Kidney tubule cell (primary cell): ENCODE data around the gene AVPR1B.
A peak's percentile ranks its signal among the peaks of the same experiment; 100 is the strongest.
"Not testable (repeated sequence)": the region's sequence is repeated elsewhere in the genome, so short reads cannot be mapped to it uniquely, and the experiment has no call there.

Source experiments
- DNase-seq: peaks from one replicate; pipeline ENCODE4 v3.0.0-alpha.2; 2018; ENCODE audit warnings: low spot score

Gene AVPR1B

DNA sequence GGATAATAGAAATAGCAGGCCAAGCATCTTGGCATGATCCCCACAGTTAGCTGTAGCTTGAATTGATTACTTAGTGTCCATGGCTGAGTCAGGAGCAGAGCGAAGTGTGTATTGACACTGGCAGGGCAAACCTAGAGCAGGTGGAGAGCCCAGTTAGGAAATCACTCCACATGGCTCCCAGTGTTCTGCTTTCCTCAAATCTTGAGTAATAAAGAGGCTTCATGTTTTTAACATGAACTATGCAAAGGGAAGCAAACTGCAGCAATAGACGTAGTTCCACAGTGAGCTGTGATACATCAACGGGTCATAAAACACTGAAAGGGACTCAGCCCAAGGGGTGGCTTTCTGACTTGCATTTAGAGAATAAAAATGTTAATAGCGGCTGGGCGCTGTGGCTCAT lies 35.3 kb downstream of the AVPR1B start:
- no peak for DNase-seq

DNA sequence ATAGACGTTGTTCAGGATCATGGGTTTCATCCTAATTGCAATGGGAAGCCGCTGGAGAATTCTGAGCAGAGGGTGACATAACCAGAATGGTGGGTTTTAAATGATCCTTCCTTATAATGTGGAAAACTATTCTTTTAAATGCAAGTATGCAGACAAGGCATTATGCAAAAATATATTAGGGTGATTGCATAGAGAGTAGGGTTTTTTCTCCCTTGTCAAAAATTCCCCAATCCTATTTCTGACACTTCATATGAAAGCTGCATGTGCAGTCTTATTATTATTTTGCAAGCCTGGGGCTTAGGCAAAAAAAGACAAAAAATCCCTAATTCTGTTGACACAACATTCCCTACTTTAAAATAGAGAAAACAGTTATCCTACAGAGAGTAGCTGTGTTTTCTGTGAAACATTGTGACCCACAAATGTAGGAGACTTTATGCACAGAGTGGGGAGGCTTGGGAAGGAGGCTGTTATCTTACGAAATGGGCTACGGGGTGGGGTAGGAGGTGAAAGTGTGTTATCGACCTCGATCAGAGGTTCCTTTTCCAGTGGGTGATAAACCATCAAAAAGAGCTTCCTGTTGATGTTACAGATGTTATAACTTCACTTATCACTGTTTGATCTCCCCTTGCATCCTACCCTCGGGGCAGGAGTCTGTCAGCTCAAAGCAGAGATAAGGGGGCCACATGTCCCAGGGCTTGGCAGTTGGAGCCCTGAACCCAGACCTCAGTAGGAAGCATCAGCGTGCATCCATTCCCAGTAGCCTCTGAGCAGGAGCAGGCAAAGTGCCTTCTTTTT lies 37.0 kb downstream of the AVPR1B start:
- DNase-seq = no peak

DNA sequence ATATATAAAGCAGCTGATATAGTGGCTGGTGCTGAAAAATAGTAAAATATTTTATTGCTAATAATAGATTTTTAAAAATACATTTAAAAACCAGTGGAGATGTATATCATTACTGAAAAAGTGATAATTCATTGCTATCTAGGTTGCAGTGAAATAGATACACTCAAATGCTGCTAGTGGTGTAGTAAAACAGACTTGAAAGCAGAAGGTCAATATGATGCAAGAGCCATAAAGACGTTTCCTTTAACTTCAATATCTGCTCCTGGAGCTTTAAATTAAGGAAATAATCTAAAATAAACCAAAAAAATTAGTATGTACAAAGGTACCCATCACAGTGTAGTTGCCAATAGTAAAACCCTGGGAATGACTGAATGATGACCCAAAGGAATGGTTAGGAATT lies 38.1 kb downstream of the AVPR1B start:
- DNase-seq = no peak

DNA sequence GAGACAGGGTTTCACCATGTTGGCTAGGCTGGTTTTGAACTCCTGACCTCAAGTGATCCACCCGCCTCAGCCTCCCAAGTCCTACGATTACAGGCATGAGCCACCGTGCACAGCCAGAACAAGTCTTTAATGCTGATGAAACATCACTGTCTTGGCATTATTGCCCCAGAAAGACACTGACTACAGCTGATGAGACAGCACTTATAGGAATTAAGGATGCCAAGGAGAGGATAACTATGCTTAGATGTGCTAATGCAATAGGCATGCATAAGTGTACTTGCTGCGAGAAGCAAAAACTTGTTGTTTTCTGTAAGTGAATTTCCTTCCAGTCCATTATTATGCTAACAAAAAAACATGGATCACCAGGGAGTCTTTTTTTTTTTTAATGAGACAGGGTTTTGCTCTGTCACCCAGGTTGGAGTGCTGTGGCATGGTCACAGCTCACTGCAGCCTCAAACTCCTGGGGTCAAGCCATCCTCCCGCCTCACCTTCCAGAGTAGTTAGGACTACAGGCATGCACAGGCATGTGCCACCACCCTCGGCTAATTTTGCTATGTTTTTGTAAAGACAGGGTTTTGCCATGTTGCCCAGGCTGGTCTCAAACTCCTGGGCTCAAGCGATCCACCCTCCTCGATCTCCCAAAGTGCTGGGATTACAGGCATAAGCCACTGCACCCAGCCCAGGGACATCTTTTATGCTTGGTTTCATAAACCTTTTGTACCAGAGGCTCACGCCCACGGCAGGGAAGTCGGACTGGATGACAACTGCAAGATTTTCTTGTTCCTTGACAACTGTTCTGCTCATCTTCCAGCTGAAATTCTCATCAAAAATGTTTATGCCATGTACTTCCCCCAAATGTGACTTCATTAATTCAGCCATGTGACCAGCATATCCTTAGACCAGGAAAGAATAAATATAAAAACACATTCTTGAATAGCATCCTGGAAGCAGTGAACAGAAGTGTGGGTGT lies 41.1 kb downstream of the AVPR1B start:
- DNase-seq = peak; percentile 32

DNA sequence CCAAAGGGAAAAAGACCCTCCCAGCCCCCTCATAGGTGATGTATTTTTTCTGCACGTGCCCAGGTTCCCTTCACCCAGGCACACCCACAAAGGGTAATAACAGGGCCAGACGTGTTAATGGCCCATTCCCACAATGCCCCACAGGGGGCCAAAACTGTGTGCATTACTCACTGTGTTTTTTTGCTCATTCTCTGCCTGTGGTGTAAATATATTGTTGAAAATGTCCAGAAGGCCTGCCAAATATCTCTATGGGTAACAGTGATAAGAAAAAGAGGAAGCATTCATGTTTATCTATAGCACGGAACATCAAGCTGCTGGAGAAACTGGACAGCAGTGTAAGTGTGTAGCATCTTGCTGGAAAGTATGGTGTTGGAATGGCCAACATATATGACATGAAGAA lies 42.3 kb downstream of the AVPR1B start:
- no peak for DNase-seq

DNA sequence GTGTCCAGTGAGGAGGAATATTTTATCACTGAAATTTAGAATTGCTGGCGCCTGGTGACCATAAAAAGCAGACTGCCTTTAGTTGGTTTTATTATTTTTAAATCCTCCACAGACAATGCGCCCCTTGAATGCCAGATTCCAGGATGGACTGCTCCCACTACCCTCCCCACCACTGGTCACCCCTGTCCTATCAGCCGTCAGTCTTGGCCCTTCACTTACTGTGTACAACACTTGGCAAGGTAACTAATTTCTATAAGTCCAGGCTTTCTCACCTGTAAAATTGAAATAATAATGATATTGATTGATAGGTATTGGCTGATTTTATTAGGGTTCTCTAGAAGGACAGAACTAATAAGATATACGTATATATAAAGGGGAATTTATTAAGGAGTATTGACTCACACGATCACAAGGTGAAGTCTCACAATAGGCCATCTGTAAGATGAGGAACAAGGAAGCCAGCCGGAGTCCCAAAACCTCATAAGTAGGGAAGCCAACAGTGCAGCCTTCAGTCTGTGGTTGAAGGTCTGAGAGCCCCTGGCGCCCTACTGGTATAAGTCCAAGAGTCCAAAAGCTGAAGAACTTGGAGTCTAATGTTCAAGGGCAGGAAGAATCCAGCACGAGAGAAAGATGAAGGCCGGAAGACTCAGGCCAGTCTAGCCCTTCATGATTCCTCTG lies 46.4 kb downstream of the AVPR1B start:
- DNase-seq = no peak

DNA sequence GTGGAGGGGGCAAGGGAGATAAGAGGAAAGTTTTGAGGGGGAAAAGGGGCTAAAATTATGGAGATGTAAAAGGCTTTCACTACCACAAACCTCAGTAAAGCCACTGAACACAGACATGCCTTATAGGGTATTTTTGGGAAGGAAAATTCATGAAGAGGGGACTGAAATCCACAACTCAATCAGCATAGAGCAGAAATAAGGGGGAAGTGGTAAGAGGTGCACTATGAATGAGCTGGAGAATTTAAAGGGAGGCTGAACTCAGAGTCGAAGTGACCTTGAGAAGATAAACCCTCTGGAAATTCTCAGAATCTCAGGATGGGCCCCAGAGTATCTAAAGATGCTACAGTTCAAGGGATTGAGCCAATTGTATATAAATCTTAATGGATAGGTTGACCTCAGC lies 48.9 kb downstream of the AVPR1B start:
- no peak for DNase-seq

DNA sequence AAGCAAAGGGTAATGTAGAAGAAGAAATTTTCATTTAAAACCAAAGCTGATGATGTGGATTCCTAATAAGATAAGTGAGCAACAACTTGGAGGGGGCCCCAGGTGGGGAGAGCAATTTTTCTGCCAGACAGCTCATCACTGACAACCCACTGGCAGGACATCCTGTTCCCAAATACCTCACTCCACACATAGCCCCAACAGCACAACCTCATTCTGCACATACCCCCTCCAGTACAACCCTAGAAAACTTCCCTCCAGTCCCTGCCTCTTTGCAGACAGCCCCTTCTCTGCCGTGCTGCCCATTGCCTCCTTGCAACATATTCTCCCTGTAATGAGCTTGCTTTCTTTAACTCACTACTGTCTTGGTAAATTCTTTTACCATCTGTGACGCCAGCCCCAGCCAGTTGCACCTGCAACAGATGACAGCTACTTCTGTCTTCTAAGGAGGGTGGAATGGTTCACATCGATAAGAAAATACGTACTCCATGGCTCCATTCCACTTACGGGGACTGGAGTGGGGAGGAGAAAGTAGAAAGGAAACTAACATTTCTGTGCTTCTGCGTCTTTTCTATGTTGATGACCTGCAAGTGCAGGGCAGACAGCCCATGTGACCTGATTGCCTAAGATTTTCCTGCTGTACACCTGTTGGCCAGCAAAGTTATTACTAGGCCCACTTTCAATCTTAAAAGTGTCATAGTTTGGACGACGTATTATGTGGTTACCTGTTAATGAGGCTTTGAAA lies 49.5 kb downstream of the AVPR1B start:
- DNase-seq = no peak

DNA sequence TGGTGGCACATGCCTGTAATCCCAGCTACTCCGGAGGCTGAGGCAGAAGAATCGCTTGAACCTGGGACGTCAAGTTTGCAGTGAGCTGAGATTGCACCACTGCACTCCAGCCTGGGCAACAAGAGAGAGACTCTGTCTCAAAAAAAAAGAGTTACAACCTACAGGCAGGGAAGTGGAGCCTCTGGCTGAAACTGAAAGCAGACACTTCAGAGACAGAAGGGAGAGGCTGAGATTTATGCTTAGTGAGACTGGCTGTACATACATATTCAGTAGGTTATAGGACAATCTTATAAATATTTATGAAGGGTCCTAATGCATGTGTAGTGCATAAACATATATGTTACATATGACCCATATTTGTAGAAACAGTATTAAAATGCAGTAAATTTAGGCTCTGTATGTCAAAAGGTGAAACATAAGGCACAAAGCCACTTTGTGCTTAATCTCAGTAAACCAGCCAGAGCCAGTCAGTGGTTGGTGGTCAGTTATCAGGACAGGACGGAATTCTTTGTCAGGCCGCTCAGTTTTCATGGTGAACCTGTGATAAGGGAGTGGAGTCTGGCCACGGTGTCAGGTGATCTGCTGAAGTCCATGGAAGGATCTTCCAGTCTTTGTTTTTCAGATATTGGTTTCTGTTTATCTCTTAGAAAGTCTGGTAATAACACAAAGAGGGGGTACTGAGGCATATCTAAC lies 50.6 kb downstream of the AVPR1B start:
- no peak for DNase-seq

DNA sequence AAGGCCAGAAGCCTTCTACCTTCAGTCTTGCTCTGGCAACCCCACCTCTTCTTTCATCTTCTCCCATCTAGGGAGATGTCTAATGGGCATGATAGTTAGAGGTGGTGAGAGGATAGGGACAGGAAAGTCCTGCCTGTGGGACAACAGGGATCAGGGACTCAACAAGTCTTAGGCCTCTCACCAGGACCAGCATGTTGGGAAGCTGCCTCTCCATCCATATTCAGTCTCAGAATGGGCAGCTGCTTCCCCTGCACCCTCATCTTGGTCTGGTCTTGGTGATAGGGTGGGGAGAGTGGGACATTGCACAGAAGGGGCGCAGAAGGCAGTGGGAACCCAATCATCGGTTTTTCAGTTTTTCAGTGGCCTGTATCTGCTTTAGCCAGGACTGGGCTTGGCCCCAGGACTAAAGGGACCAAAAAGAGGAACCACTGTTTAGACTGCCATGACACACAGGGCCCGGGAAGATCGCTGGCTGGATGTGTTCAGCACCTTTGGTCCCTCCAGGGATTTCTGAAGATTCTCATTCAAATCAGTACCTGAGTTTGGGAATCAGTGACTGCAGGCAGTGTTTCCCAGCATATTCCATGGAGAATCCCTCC lies 51.5 kb downstream of the AVPR1B start:
- no peak for DNase-seq

DNA sequence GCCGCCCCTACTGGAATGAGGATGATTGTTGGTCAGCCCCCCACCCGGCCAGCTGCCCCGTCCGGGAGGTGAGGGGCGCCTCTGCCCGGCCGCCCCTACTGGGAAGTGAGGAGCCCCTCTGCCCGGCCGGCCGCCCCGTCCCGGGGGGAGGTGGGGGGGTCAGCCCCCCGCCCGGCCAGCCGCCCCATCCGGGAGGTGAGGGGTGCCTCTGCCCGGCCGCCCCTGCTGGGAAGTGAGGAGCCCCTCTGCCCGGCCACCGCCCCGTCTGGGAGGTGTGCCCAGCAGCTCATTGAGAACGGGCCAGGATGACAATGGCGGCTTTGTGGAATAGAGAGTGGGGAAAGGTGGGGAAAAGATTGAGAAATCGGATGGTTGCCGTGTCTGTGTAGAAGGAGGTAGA lies 52.7 kb downstream of the AVPR1B start:
- not testable (repeated sequence) for DNase-seq

DNA sequence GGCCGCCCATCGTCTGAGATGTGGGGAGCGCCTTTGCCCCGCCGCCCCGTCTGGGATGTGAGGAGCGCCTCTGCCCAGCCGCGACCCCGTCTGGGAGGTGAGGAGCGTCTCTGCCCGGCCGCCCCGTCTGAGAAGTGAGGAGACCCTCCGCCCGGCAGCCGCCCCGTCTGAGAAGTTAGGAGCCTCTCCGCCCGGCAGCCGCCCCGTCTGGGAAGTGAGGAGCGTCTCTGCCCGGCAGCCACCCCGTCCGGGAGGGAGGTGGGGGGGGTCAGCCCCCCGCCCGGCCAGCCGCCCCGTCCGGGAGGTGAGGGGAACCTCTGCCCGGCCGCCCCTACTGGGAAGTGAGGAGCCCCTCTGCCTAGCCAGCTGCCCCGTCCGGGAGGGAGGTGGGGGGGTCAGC lies 53.2 kb downstream of the AVPR1B start:
- DNase-seq = not testable (repeated sequence)

DNA sequence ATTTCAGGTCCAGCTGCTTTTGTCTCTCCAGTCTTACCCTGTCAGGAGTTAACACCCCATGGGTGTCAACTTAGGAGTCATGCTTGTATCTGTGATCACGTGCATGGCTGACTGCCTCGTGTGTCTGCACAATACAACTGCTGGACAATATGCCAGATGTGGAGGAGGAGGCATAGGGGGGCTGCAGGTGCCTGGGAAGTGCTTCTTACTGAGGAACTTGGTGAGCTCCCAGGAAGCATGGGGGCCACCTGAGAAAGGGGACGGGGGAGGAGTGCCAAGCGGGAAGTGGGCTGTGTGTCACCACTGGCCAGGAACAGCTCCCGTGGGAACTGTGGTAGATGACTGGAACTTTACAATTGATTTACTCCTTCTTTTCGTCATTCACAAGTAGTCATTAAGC lies 54.7 kb downstream of the AVPR1B start:
- DNase-seq = no peak

DNA sequence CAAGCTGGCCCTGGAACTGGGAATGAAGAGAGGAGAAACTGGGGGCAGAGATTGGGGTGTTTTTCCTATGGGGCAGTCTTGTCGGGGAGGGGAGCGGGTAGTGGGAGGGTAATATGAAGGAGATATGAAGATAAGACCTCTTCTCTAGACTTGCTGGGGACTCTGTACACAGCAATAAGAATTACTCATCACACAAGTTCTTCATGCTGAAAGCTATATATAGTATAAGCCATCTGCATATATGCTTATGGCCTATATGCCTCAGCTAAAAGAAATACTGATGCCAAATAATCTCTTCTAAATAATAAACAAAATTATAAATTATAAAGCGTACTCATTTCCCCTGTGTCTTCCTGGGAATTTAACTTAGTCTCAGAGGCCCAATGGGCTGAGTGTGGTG lies 56.3 kb downstream of the AVPR1B start:
- DNase-seq = no peak
